Measurements from ENCODE around the gene GARIN5A.

Gene GARIN5A

DNA sequence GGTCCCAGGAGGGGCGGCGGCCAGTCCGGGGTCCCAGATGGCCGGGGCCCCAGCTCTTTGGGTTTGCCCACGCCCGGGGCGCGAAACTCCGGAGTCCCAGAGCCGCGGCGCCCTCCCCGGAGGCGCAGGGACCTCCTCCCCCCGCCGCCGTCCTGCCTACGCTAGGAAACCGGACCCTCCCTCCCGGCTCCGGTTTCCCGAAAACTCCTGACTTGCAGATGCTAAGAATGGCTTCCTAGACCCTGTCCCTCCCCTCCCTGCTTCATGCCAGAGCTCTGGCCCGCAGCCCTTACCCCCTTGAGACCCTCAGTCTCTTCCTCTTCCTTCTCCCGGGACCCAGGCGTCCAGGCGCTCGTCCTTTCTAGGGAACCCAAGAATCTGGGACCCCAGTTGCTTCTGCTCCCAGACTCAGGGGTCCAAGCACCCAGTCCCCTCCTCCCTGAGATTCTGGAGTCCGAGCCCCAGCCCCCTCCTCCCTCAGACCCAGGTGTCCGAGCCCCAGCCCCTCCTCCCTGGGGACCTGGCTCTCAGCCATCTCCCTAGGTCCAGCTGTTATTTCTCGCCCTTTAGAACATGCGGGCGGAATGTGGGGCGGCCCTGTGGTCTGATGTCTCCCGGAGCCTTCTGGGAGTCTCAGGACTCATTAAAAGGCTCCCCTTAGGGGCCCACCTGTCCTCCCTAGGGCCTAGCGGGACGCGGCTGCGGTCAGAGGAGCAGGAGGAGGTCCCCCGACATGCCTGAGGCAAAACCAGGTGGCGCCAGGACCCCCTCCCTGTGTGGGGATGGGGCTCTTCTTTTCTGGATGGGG, 44.2 kb downstream of the GARIN5A start, which contains the start of gene MYBPC2:
Gene MYBPC2, plus strand, starts transcription at position 672 of the 808 bp plus-strand sequence. Its CDS starts 62 bp downstream, at position 734.
- DNase-seq: no peak

DNA sequence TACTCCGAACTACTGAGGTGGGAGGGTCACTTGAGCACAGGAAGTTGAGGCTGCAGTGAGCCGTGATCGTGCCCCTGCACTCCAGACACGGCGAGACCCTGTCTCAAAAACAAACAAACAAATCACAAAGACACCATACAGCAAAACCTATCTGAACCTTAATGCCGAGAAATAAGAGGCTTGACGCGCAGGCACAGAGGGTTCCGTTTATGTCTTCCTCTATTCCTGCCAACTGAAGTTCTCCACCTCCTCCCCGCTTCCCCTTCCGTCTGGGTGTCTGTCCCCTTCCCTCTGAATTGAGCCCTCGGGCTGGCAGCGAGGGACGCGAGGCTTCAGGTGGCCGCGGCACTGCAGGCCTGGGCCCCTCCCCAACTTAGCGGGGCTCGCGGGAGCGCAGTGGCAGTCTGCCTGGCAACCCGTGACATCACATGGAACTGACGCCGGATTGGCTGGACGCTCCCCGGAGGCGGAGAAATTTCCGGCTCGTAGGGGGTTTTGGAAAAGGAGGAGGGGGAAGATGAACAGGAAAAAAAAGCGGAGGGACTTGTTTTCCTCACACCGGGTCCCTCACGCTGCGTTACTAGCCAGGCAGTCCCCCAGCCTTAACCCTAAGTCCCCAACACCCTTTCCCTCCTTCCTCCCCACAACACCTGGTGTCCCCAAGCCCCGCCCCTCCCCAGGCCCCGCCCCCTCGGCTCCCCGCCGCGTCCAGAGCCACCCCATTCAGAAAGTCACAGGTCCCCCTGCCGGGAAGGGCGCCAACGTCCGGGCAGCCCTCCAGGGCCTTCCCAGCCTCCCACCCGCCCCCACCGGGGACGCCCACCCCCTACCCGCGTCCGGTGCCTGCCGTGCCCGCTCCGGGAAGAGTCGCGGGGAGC, 45.1 kb downstream of the GARIN5A start:
- DNase-seq: peak; percentile 52

DNA sequence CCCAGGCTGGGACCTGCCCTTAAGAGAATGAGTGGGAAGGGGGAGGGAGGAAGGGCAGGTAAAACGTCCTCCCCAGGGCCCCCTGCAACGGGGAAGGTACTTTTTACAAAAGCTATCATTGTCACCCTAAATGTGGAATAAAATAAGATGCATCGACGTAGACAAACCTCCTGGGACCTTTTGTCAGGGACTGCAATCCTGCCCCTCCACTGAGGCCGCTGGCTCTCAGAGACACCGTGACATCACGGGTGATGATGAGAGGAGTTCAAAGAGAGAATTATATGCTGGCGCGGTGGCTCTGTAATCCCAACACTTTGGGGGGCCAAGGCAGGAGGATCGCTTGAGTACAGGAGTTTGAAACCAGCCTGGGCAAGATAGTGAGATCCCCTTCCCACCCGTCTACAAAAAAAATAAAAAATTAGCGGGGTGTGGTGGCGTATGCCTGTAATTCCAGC, 45.7 kb downstream of the GARIN5A start:
- no peak for DNase-seq

DNA sequence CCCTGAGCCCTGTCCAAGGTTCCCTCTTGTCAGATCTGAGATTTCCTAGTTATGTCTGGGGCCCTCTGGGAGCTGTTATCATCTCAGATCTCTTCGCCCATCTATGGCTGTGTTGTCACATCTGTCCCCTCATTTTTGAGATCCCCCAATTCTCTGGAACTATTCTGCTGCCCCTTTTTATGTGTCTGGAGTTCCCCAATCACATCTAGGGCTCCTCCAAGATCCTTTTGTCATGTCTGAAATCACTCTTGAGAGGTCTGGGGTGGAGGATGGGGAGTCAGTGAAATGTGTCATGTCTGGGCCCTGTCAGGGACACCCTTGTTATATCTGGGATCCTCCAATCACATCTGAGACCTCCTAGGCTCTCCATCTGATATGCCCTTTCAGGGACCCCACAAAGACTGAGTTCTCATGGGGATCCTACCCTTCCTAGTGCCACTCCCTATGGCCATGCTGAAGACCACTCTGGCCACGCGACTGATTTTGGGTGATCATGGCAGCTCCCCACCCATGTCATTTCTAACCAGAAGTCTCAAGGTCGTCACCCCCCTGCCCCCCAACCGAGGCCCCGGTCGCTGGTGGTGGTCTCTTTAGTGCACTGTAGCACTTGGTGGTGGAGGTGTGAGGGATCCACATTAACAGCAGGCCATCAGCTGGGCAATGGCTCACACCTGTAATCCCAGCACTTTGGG, 47.7 kb downstream of the GARIN5A start:
- no peak for DNase-seq

DNA sequence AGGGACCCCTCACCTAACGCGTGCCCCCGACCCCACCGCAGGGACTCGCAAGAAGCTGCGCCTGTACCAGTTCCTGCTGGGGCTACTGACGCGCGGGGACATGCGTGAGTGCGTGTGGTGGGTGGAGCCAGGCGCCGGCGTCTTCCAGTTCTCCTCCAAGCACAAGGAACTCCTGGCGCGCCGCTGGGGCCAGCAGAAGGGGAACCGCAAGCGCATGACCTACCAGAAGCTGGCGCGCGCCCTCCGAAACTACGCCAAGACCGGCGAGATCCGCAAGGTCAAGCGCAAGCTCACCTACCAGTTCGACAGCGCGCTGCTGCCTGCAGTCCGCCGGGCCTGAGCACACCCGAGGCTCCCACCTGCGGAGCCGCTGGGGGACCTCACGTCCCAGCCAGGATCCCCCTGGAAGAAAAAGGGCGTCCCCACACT, 48.6 kb downstream of the GARIN5A start:
- no peak for DNase-seq

GRCh38 chr19:50427318-50427925, 49.2 kb downstream of the GARIN5A start:
- DNase-seq: no peak

GRCh38 chr19:50425581-50425980, 51.1 kb downstream of the GARIN5A start:
- DNase-seq: no peak

DNA sequence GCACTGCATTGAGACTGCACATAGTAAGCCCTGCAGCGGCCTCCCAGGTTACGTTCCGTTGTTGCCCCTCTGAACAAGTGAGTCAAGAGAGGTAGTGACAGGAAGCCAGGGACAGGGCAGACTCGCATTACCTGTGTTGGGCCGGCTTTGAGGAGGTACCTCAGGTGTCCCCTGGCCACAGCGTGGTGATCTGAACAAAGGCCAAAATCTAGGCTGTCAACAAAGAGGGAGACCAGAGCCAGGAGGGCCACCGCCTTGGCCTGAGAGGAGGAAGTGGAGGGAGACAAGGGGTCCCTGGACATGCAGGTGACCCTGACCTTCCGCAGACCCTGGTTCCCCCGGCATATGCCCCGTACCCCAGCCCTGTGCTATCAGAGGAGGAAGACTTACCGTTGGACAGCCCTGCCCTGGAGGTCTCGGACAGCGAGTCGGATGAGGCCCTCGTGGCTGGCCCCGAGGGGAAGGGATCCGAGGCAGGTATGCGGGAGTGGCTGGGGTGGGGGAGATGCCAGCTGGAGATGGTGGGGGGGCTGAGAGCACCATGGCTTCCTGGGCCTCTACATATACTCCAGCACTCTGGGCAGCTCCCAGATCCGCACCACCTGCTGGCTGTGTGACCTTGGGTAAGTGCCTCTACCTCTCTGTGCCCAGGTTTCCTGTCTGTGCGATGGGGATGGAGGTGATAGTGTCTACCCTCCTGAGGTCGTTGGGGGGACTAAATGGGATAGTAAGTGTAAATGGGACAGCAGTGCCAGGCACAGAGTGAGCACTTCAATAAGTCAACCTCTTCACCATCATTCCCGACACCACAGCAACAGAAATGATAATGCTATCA, 53.2 kb downstream of the GARIN5A start:
- DNase-seq: no peak

- DNase-seq: no peak
Measured at GRCh38 chr19:50422397-50423278, 54.0 kb downstream of the GARIN5A start.

DNA sequence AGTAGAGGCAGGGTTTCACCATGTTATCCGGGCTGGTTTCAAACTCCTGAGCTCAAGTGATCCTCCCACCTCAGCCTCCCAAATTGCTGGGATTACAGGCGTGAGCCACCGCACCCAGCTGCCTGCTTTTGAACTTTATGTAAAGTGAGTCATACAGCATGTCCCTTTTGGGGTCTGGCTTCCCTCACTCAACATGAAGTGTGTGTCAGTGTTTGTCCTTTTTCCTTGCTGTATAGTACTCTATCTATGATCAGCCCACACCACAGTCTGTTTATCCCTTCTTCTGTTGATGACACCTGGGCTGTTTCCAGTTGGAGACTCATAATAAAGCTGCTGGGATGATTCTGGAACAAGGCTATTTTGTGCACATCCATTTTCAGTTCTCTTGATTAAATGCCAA, 55.8 kb downstream of the GARIN5A start:
- DNase-seq: no peak

DNA sequence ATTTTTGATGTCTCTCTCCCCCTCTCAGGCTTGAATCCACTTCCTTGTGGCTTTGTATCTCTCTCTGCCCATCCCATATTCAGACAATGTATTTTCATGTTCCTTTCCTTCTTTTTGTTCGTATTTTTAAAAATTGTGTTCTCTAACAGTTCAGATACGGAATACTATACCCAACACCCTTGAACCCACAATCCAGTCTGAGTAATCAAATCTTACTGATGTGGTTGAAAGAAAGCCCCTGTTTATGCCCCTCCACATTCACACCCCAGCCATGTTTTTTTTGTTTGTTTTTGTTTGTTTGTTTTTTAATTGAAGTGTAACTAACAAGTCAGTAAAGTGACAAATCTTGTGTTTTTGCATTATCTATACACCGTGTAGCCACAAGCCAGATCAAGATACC, 56.5 kb downstream of the GARIN5A start:
- no peak for DNase-seq

DNA sequence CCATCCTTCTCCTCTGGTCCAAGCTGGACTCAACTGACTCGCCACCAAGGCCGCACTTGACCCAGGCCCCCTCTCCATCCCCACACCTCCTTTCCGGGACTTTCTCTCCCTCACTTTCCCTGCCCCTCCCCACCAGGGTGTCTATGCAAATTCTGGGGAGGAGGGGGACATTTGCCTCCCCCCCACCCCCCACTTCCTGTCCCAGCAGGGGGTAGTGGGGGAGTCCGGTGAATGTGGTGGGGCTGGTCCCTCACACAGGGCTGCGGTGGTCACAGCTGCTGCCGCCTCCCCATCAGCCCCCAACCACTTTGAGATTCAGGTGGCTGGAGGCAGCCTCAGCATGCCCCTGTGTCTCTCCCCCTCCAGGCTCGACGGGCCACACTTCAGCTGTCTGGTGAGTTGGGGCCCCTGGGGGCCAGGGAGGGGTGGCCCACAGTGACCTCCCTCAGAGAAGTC, 57.0 kb downstream of the GARIN5A start:
- no peak for DNase-seq

DNA sequence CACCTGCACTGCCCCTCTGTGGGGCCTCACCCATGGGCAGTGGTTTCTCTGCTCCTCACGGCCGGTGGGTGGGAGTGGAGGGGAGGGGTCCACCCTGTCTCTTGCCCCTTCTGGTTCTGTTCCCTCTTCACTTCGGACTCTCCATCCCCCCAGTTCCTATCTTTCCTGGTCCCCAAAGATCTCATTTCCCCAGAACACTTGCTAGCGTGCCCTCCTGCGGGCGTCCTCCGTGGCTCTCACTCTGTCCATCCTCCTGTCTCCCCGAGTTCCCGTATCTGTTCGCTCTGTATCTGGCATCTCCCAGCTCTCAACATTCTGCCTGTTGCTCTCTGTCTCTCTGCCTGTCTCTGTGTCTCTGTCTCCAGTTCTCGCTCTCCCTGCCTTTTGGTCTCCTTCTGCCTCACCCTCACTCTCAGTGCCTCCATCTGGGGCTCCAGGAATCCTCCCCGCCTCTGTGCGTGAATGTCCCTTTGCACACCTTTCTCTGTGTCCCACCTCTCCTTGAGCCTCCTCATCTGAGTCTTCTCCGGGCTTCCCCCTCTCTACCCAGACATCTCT, 57.5 kb downstream of the GARIN5A start:
- no peak for DNase-seq

DNA sequence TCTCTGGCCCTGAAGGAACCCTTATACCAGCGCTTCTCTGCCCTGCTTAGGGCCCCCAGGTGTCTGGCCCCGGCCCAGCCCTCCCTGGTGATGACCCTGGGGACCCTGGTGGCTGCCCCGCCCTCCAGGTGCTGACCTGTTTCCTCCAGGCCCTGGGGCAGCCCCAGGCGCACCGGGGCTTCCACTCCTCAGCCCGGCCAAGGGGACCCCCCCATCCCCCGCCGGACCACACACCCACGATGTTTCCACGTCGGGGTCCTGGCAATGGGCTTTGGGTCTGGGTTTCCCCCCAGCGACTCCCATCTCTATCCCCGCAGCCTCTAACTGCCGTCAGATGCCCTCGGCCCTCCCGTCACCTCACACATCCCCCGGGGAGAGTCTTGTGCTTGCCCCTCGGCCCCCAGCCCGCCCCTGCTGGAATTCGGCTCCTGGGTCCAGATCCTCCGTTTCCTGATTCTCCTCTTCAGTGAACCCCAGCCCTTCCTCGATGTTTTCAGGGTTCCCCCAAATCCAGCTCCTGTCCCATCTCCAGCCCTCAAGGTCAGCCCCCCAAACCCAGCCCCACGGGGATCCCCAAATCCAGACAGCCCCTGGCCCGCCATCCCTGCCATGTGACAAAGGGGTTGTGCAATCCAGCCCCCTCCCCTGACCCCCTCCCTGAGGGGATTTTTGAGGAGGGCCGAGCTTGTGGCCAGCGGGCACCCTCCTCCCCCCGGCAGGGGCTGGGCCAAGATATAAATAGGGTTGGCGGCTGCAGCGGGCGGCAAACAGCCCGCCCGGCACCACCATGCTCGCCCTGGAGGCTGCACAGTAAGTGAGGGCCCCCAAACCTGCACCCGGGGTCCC, 58.2 kb downstream of the GARIN5A start, which contains the start of gene SPIB:
Gene SPIB, plus strand, starts transcription at position 763 of the 846 bp plus-strand sequence. Its CDS starts 25 bp downstream, at position 788.
- no peak for DNase-seq

- no peak for DNase-seq
Measured at GRCh38 chr19:50417111-50418081, 59.3 kb downstream of the GARIN5A start.
